Colonic mucosa (tissue), 4 donors: Measurements from ENCODE around the gene COL13A1. TPM values are rescaled to one million over a fixed set of nuclear protein-coding genes. Genes with fewer than 3 reads are reported as not detected.
A peak's percentile ranks its signal among the peaks of the same experiment; 100 is the strongest.

Source experiments
- DNase-seq: peaks from one replicate; pipeline ENCODE4 v3.0.0-alpha.2; 2020
- H3K27ac ChIP-seq: fragments of 200-600 bp; one replicate; pipeline ENCODE4 v1.8.0; 2021
- H3K27me3 ChIP-seq: fragments of 200-600 bp; one replicate; pipeline ENCODE4 v1.8.0; 2021
- H3K36me3 ChIP-seq: fragments of 200-600 bp; one replicate; pipeline ENCODE4 v1.8.0; 2021
- H3K4me1 ChIP-seq: fragments of 200-600 bp; one replicate; pipeline ENCODE4 v1.8.0; 2021; ENCODE audit warnings: mild to moderate bottlenecking
- H3K4me3 ChIP-seq: fragments of 200-600 bp; one replicate; pipeline ENCODE4 v1.8.0; 2021
- H3K9ac ChIP-seq, 2 donors: one replicate each; pipeline ENCODE4 v1.7.0; 2013; ENCODE audit warnings: control low read depth in 2 of 2, low read depth in 2 of 2, low read length in 2 of 2
- H3K9me3 ChIP-seq: fragments of 200-600 bp; one replicate; pipeline ENCODE4 v1.8.0; 2021
- CTCF ChIP-seq: fragments of 200-600 bp; IDR thresholded peaks from one replicate; pipeline ENCODE4 v1.8.0; 2022; ENCODE audit warnings: antibody characterized with exemption, mild to moderate bottlenecking
- intact Hi-C: fragments of 100-400 bp; cut with DNase I; formaldehyde crosslinking; loops from one replicate; pipeline ENCODE4 v1.14.1; 2022
- total RNA-seq, 2 donors: library from RNA; stranded (reverse); fragmentation: NEBNext Ultra II Directional in 1 of 2; extraction: Animal tissue kit (Norgen Biotek cat#: 25700) in 1 of 2; gene quantifications; one replicate each; pipeline ENCODE4 v1.2.1, GENCODE V29; 2021
- donor health status: healthy.
- donor health status: DM: no; HTN: no; CAD: no.
- donor health status: DM: no; HTN: no; CAD: no.

Gene COL13A1
- total RNA-seq, 2 donors from 2014 or later, result 1.0 to 1.1 TPM

GRCh38 chr10:69956741-69957230 lies 155.1 kb downstream of the COL13A1 start:
- Histone ChIP-seq H3K9me3 (no peaks in the 10 kb centered on the region), H3K9ac (no peak overlapping the region), H3K36me3 (no peaks in the 10 kb centered on the region), H3K4me3 (no peak overlapping the region), H3K4me1 (no peaks in the 10 kb centered on the region), H3K27me3 (no peaks in the 10 kb centered on the region), H3K27ac (no peak overlapping the region)
- TF ChIP-seq CTCF, result no peak
- intact Hi-C loops, result no loop called here
- DNase-seq, result no peak

- intact Hi-C loops, result no loop called here
- DNase-seq, result no peak
- Histone ChIP-seq H3K9ac (no peak overlapping the region), H3K27ac (no peak overlapping the region), H3K27me3 (no peaks in the 10 kb centered on the region), H3K4me3 (no peak overlapping the region), H3K36me3 (no peaks in the 10 kb centered on the region), H3K4me1 (no peaks in the 10 kb centered on the region), H3K9me3 (no peaks in the 10 kb centered on the region)
- no peak for TF ChIP-seq CTCF
Observed at GRCh38 chr10:69957241-69957885, 155.7 kb downstream of the COL13A1 start.

GRCh38 chr10:69957886-69958555 lies 156.3 kb downstream of the COL13A1 start:
- DNase-seq, result peak; percentile 39
- H3K27me3 ChIP-seq, result no peaks in the 10 kb centered on the region
- no peak overlapping the region for H3K4me3 ChIP-seq
- no peak overlapping the region for H3K9ac ChIP-seq
- H3K36me3 ChIP-seq, result no peaks in the 10 kb centered on the region
- TF ChIP-seq CTCF, result peak; percentile 68
- H3K4me1 ChIP-seq, result no peaks in the 10 kb centered on the region
- no peak overlapping the region for H3K27ac ChIP-seq
- no peaks in the 10 kb centered on the region for H3K9me3 ChIP-seq
- intact Hi-C loops, result no loop called here

GRCh38 chr10:69958556-69958902 lies 156.8 kb downstream of the COL13A1 start:
- Histone ChIP-seq H3K36me3 (no peaks in the 10 kb centered on the region), H3K4me3 (no peak overlapping the region), H3K27me3 (no peaks in the 10 kb centered on the region), H3K9ac (no peak overlapping the region), H3K4me1 (no peaks in the 10 kb centered on the region), H3K9me3 (no peaks in the 10 kb centered on the region), H3K27ac (no peak overlapping the region)
- intact Hi-C loops, result no loop called here
- TF ChIP-seq CTCF, result no peak
- DNase-seq, result no peak

GRCh38 chr10:69959911-69960310 lies 158.2 kb downstream of the COL13A1 start:
- no peak overlapping the region for H3K27ac ChIP-seq
- no peaks in the 10 kb centered on the region for H3K9me3 ChIP-seq

More at GRCh38 chr10:69959911-69960310, 158.2 kb downstream of the COL13A1 start:
- peak; percentile 8 for DNase-seq
- no peak overlapping the region for H3K9ac ChIP-seq
- no peak overlapping the region for H3K4me3 ChIP-seq
- intact Hi-C loops, result no loop called here
- no peaks in the 10 kb centered on the region for H3K4me1 ChIP-seq
- no peaks in the 10 kb centered on the region for H3K36me3 ChIP-seq
- TF ChIP-seq CTCF, result no peak
- H3K27me3 ChIP-seq, result no peaks in the 10 kb centered on the region
